Peyer's patch (tissue), 4 donors: Measurements from ENCODE around the gene MYDGF. TPM values are rescaled to one million over a fixed set of nuclear protein-coding genes. Genes with fewer than 3 reads are reported as not detected.

ENCODE experiments used
- DNase-seq, 3 donors: peaks; one replicate each; pipeline ENCODE4 v3.0.0-alpha.2; 2017 to 2019
- H3K27ac ChIP-seq, 4 donors: fragments of 200-600 bp; sonication (generic); one replicate each; pipeline ENCODE4 v1.5.1; 2016 to 2019
- H3K27me3 ChIP-seq, 2 donors: fragments of 200-600 bp; sonication (generic); one replicate each; pipeline ENCODE4 v1.5.1; 2019
- H3K36me3 ChIP-seq, 3 donors: fragments of 200-600 bp; sonication (generic); one replicate each; pipeline ENCODE4 v1.5.1; 2016 to 2019
- H3K4me1 ChIP-seq, 4 donors: fragments of 200-600 bp; sonication (generic); one replicate each; pipeline ENCODE4 v1.5.1; 2016 to 2019
- H3K4me3 ChIP-seq, 4 donors: fragments of 200-600 bp; sonication (generic); 1 replicate in 3 of 4; 2 replicates in 1 of 4; pipeline ENCODE4 v1.5.1; 2016 to 2019; ENCODE audit warnings: mild to moderate bottlenecking in 1 of 4
- H3K9me3 ChIP-seq, 4 donors: fragments of 200-600 bp; sonication (generic); one replicate each; pipeline ENCODE4 v1.5.1; 2016 to 2019; ENCODE audit warnings: mild to moderate bottlenecking in 1 of 4
- CTCF ChIP-seq, 6 experiments: fragments of 450-650 bp in 4 of 6; fragments of 200-600 bp in 2 of 6; sonication (generic) in 1 of 6; IDR thresholded peaks; one replicate each; pipeline ENCODE4 v1.5.1; 2017 to 2019; ENCODE audit warnings: antibody characterized with exemption in 6 of 6, mild to moderate bottlenecking in 3 of 6, moderate library complexity in 1 of 6
- POLR2A ChIP-seq, 2 donors: fragments of 450-650 bp; IDR thresholded peaks; one replicate each; pipeline ENCODE4 v1.5.1; 2017; ENCODE audit warnings: antibody characterized with exemption in 2 of 2, mild to moderate bottlenecking in 2 of 2, moderate library complexity in 2 of 2
- total RNA-seq, 4 donors: library from RNA; depleted of rRNA; stranded (reverse); fragments of >200 nt; gene quantifications; one replicate each; pipeline ENCODE4 v1.1.0, GENCODE V29; 2016

MYDGF gene
- total RNA-seq, 4 donors from 2014 or later: 9.9 to 45.9 (median 40.3) TPM

- H3K9me3 ChIP-seq: no peaks in the 10 kb centered on the region
- no peak overlapping the region for H3K27ac ChIP-seq
- peaks cover 0 to 76% (median 0%) of the 10 kb centered on the region in 3 donors for H3K36me3 ChIP-seq
- no peak overlapping the region for H3K4me3 ChIP-seq
- DNase-seq: no peak
- no peaks in the 10 kb centered on the region for H3K27me3 ChIP-seq
- TF ChIP-seq CTCF (IDR thresholded peaks at IDR 0.05): no peak
- TF ChIP-seq POLR2A (IDR thresholded peaks at IDR 0.05): no peak
- no peaks in the 10 kb centered on the region for H3K4me1 ChIP-seq
Measured at GRCh38 chr19:4678881-4679790, 9.0 kb upstream of the MYDGF start.

- no peaks in the 10 kb centered on the region for H3K9me3 ChIP-seq
- H3K27ac ChIP-seq: peak overlapping the region in 2 of 4 donors; percentile 32 to 47
- peak in 3 of 6 experiments; percentile 41 to 46 (median 44) for TF ChIP-seq CTCF (IDR thresholded peaks at IDR 0.05)
- TF ChIP-seq POLR2A (IDR thresholded peaks at IDR 0.05): no peak
- peaks cover 0 to 56% (median 0%) of the 10 kb centered on the region in 3 donors for H3K36me3 ChIP-seq
- H3K4me1 ChIP-seq: no peaks in the 10 kb centered on the region
- H3K4me3 ChIP-seq: no peak overlapping the region
- H3K27me3 ChIP-seq: no peaks in the 10 kb centered on the region
- peak in 1 of 3 donors; percentile 58 for DNase-seq
Measured at GRCh38 chr19:4676955-4677731, 7.0 kb upstream of the MYDGF start.

GRCh38 chr19:4675346-4675745 lies 5.2 kb upstream of the MYDGF start:
- Histone ChIP-seq H3K4me3 (no peak overlapping the region), H3K36me3 (peaks cover 0 to 53% (median 0%) of the 10 kb centered on the region in 3 donors), H3K9me3 (no peaks in the 10 kb centered on the region), H3K4me1 (no peaks in the 10 kb centered on the region), H3K27me3 (no peaks in the 10 kb centered on the region), H3K27ac (no peak overlapping the region)
- TF ChIP-seq CTCF (IDR thresholded peaks at IDR 0.05) (no peak), POLR2A (IDR thresholded peaks at IDR 0.05) (no peak)
- no peak for DNase-seq

GRCh38 chr19:4673726-4674125 lies 3.6 kb upstream of the MYDGF start:
- Histone ChIP-seq H3K27me3 (no peaks in the 10 kb centered on the region), H3K9me3 (no peaks in the 10 kb centered on the region), H3K4me1 (peaks cover 0 to 10% (median 3%) of the 10 kb centered on the region in 4 donors), H3K4me3 (no peak overlapping the region), H3K36me3 (peaks cover 0 to 38% (median 0%) of the 10 kb centered on the region in 3 donors), H3K27ac (no peak overlapping the region)
- DNase-seq: no peak
- TF ChIP-seq CTCF (IDR thresholded peaks at IDR 0.05): no peak
- no peak for TF ChIP-seq POLR2A (IDR thresholded peaks at IDR 0.05)

- H3K27ac ChIP-seq: no peak overlapping the region
- H3K4me1 ChIP-seq: peaks cover 0 to 15% (median 3%) of the 10 kb centered on the region in 4 donors
- peaks cover 0 to 38% (median 0%) of the 10 kb centered on the region in 3 donors for H3K36me3 ChIP-seq
- DNase-seq: no peak
- no peaks in the 10 kb centered on the region for H3K27me3 ChIP-seq
- no peak overlapping the region for H3K4me3 ChIP-seq
- TF ChIP-seq POLR2A (IDR thresholded peaks at IDR 0.05): no peak
- no peaks in the 10 kb centered on the region for H3K9me3 ChIP-seq
Measured at GRCh38 chr19:4673216-4673615, 3.1 kb upstream of the MYDGF start.
